Measurements from ENCODE around the gene KRT16. TPM values are rescaled to one million over a fixed set of nuclear protein-coding genes. Genes with fewer than 3 reads are reported as not detected.

KRT16 gene
- total RNA-seq, result 0.49 and 0.65 TPM in 2 replicates

GRCh38 chr17:41612376-41613160 is at the start of gene KRT16:
Gene KRT16, minus strand, starts transcription at chr17:41612767. Its CDS starts 79 bp downstream, at chr17:41612688.

GRCh38 chr17:41624208-41625101 is 11.9 kb upstream of the KRT16 start, which contains the start of gene KRT17:
Gene KRT17, minus strand, starts transcription at chr17:41624575. Its CDS starts 66 bp downstream, at chr17:41624509.

GRCh38 chr17:41586863-41587495 is 25.6 kb downstream of the KRT16 start, which contains the start of gene KRT14:
Gene KRT14, minus strand, starts transcription at chr17:41586895. Its CDS starts 61 bp downstream, at chr17:41586834.

GRCh38 chr17:41571561-41572434 is 40.8 kb downstream of the KRT16 start, which contains the start of gene KRT9:
Gene KRT9, minus strand, starts transcription at chr17:41572059. Its CDS starts 67 bp downstream, at chr17:41571992.

Other genes starting within 250 kb of the KRT16 start
- gene KRT33B, start 243.0 kb downstream of the KRT16 start, total RNA-seq, result not detected in 2 replicates
- gene KRT34, start 230.5 kb downstream of the KRT16 start, total RNA-seq, result 0.16 TPM in 1 of 2 replicates, not detected in the other
- not detected in 2 replicates for gene KRT31, start 215.2 kb downstream of the KRT16 start, total RNA-seq
- not detected in 2 replicates for gene KRT37, start 188.2 kb downstream of the KRT16 start, total RNA-seq
- not detected in 2 replicates for gene KRT38, start 171.8 kb downstream of the KRT16 start, total RNA-seq
- not detected in 2 replicates for gene KRT32, start 145.4 kb downstream of the KRT16 start, total RNA-seq
- gene KRT35, start 131.6 kb downstream of the KRT16 start, total RNA-seq, result not detected in 2 replicates
- not detected in 2 replicates for gene KRT36, start 122.9 kb downstream of the KRT16 start, total RNA-seq
- gene KRT13, start 107.2 kb downstream of the KRT16 start, total RNA-seq, result not detected in 2 replicates
- 0.32 and 0.97 TPM in 2 replicates for gene KRT15, start 93.9 kb downstream of the KRT16 start, total RNA-seq
- gene KRT19, start 84.5 kb downstream of the KRT16 start, total RNA-seq, result 0.73 and 0.81 TPM in 2 replicates
- gene KRT9, start 40.7 kb downstream of the KRT16 start, total RNA-seq, result not detected in 2 replicates
- gene KRT14, start 25.9 kb downstream of the KRT16 start, total RNA-seq, result 5.5 and 7.0 TPM in 2 replicates
- 25.7 and 36.0 TPM in 2 replicates for gene KRT17, start 11.8 kb upstream of the KRT16 start, total RNA-seq
- 87.1 and 101 TPM in 2 replicates for gene EIF1, start 76.1 kb upstream of the KRT16 start, total RNA-seq
- gene GAST, start 99.6 kb upstream of the KRT16 start, total RNA-seq, result not detected in 2 replicates
- under 0.01 TPM in 1 of 2 replicates, not detected in the other for gene HAP1, start 121.9 kb upstream of the KRT16 start, total RNA-seq
- gene JUP, start 173.9 kb upstream of the KRT16 start, total RNA-seq, result 8.5 and 10.4 TPM in 2 replicates
- 53.8 and 72.7 TPM in 2 replicates for gene P3H4, start 199.2 kb upstream of the KRT16 start, total RNA-seq
- gene FKBP10, start 200.2 kb upstream of the KRT16 start, total RNA-seq, result 336 and 351 TPM in 2 replicates
- 74.8 and 97.8 TPM in 2 replicates for gene NT5C3B, start 223.5 kb upstream of the KRT16 start, total RNA-seq
- 0.12 and 1.3 TPM in 2 replicates for gene KLHL10, start 225.1 kb upstream of the KRT16 start, total RNA-seq

All from hair follicle dermal papilla cell (primary cell).